ENCODE data around the gene LMLN. TPM values are rescaled to one million over a fixed set of nuclear protein-coding genes. Genes with fewer than 3 reads are reported as not detected.

The LMLN gene
- total and polyA plus RNA-seq, 2 of the 8 experiments (the other 6 are each of a cell fraction or from before 2014, with no cell fraction given) = 3.9 to 5.0 TPM

- no peaks in the 10 kb centered on the region; a peak in 1 of 7 replicates for H3K27me3 ChIP-seq (replicated peaks in 1 of 4; ENCODE audit: control insufficient read depth in 3 of 4, extremely low read depth in 1 of 4, insufficient read depth in 3 of 4, low read length in 3 of 4)
- no peak overlapping the region for H2BK20ac ChIP-seq (ENCODE audit: low read length)
- no peaks in the 10 kb centered on the region for H3K9me3 ChIP-seq (ENCODE audit: insufficient read depth in 2 of 2, low read depth in 1 of 2, low read length in 1 of 2)
- no peak for TF ChIP-seq TAF1 (IDR thresholded peaks at IDR 0.05; ENCODE audit: low read depth, low read length)
- no peak for TF ChIP-seq YY1 (IDR thresholded peaks at IDR 0.05; ENCODE audit: low read depth, low read length)
- TF ChIP-seq SIRT6 (IDR thresholded peaks at IDR 0.05; ENCODE audit: low read length) = no peak
- no peak for TF ChIP-seq KDM4A (IDR thresholded peaks at IDR 0.05; ENCODE audit: low read depth, low read length, severe bottlenecking)
- no peak for TF ChIP-seq NANOG (IDR thresholded peaks at IDR 0.05; ENCODE audit: insufficient read depth, low read depth, low read length, poor library complexity, severe bottlenecking)
- TF ChIP-seq TEAD4 (IDR thresholded peaks at IDR 0.05; ENCODE audit: low read depth, low read length) = no peak
- TF ChIP-seq HDAC6 (IDR thresholded peaks at IDR 0.05; ENCODE audit: low read depth, low read length) = no peak
- no peak for TF ChIP-seq SIN3A (conservative IDR thresholded peaks at IDR 0.05 in 1 of 2, IDR thresholded peaks at IDR 0.05 in 1 of 2; ENCODE audit: low read depth in 1 of 2, low read length in 2 of 2)
- no peak for TF ChIP-seq KDM5A (IDR thresholded peaks at IDR 0.05; ENCODE audit: low read length)
- TF ChIP-seq TCF12 (IDR thresholded peaks at IDR 0.05; ENCODE audit: low read depth, low read length) = no peak
- no peak for TF ChIP-seq MAX (IDR thresholded peaks at IDR 0.05)
- no peak for TF ChIP-seq TBP (IDR thresholded peaks at IDR 0.05; ENCODE audit: low read depth, low read length)
- ChIA-PET CTCF (ENCODE audit: partially characterized antibody) (interaction anchor here (1.0 to 1.2 kb wide), 3 partner anchors 8 to 32 kb away, joined by 3 to 6 read pairs (median 3); no protein-coding TSS in a partner anchor), POLR2A (ENCODE audit: partially characterized antibody) (interaction anchor here (0.9 to 7.6 kb wide), 5 partner anchors 7 to 121 kb away, joined by 3 to 69 read pairs (median 3); partner anchors contain the start of gene RPL35A)
- no peak overlapping the region for H4K8ac ChIP-seq (ENCODE audit: extremely low read depth, insufficient read depth, low read length)
- H2BK12ac ChIP-seq (ENCODE audit: low read depth, low read length) = no peak overlapping the region
- no peak overlapping the region for H2BK5ac ChIP-seq (ENCODE audit: low read depth, low read length)
- no peak overlapping the region for H2BK15ac ChIP-seq (ENCODE audit: low read length)
- no peak overlapping the region for H2AFZ ChIP-seq (ENCODE audit: low read length)
- peaks cover 19 to 33% (median 28%) of the 10 kb centered on the region in 4 experiments for H3K36me3 ChIP-seq (ENCODE audit: control insufficient read depth in 2 of 4, insufficient read depth in 4 of 4, low read length in 3 of 4)
- peaks cover 4 to 12% of the 10 kb centered on the region in 2 experiments for H4K20me1 ChIP-seq (replicated peaks in 1 of 2; ENCODE audit: control insufficient read depth in 1 of 2, insufficient read depth in 2 of 2, low read length in 2 of 2)
- no peak overlapping the region for H3K27ac ChIP-seq (ENCODE audit: low read depth, low read length)
- no peak overlapping the region for H3K14ac ChIP-seq (ENCODE audit: insufficient read length)
- peaks cover 0 to 5% (median under 1%) of the 10 kb centered on the region in 4 experiments; a peak in 4 of 7 replicates for H3K4me1 ChIP-seq (replicated peaks in 1 of 4; ENCODE audit: control insufficient read depth in 3 of 4, insufficient read depth in 4 of 4, low read length in 3 of 4)
- H4K5ac ChIP-seq (ENCODE audit: insufficient read length, low read depth, low read length) = no peak overlapping the region
- H3K79me1 ChIP-seq (ENCODE audit: low read depth, low read length) = no peaks in the 10 kb centered on the region
- peaks cover 0 to 7% of the 10 kb centered on the region in 2 experiments; a peak in 1 of 4 replicates for H3K79me2 ChIP-seq (ENCODE audit: control insufficient read depth in 1 of 2, insufficient read depth in 2 of 2, low read length in 2 of 2)
- H3K18ac ChIP-seq (ENCODE audit: extremely low read depth, low read length) = no peak overlapping the region
- H3K23ac ChIP-seq (ENCODE audit: insufficient read length) = no peak overlapping the region
- no peak overlapping the region for H2BK120ac ChIP-seq (replicated peaks; ENCODE audit: low read depth, low read length)
- DNase-seq (ENCODE audit: low read depth in 1 of 2, low spot score in 2 of 2) (no peak), FAIRE-seq (no peak)
- WGBS, 2 experiments (ENCODE audit: extremely low coverage in 1 of 2, insufficient coverage in 1 of 2, insufficient read length in 1 of 2, insufficient replicate concordance in 2 of 2, low coverage in 1 of 2, low lambda C conversion rate in 2 of 2, missing lambda C conversion rate in 1 of 2) = 97% methylated on average over 4 of the region's 4 CpGs; no CpG with 5 or more reads in 1 of the 2 experiments
- H4K91ac ChIP-seq (replicated peaks; ENCODE audit: insufficient read length, low read length) = no peak overlapping the region
- H3K4me3 ChIP-seq (ENCODE audit: extremely low read depth in 1 of 4, insufficient read depth in 2 of 4, low read depth in 3 of 4, low read length in 4 of 4) = no peak overlapping the region
- no peak overlapping the region for H3K4ac ChIP-seq (replicated peaks; ENCODE audit: insufficient read length, low read depth, low read length)
- H3K23me2 ChIP-seq (ENCODE audit: low read depth, low read length) = peaks cover 9% of the 10 kb centered on the region
- no peak overlapping the region for H3K56ac ChIP-seq (replicated peaks; ENCODE audit: insufficient read length, low read depth, low read length)
- H3K4me2 ChIP-seq (ENCODE audit: insufficient read depth in 1 of 2, low read depth in 2 of 2, low read length in 2 of 2) = no peak overlapping the region
- H3K9ac ChIP-seq (replicated peaks in 1 of 4; ENCODE audit: extremely low read depth in 1 of 4, low read depth in 3 of 4, low read length in 3 of 4) = no peak overlapping the region
- H2AK5ac ChIP-seq (ENCODE audit: low read depth, low read length) = no peak overlapping the region
Measured at GRCh38 chr3:197958346-197958745, 1.7 kb upstream of the LMLN start.

Data from H1 (cell line).